ENCODE results near the gene ZDHHC23.

The ZDHHC23 gene

DNA sequence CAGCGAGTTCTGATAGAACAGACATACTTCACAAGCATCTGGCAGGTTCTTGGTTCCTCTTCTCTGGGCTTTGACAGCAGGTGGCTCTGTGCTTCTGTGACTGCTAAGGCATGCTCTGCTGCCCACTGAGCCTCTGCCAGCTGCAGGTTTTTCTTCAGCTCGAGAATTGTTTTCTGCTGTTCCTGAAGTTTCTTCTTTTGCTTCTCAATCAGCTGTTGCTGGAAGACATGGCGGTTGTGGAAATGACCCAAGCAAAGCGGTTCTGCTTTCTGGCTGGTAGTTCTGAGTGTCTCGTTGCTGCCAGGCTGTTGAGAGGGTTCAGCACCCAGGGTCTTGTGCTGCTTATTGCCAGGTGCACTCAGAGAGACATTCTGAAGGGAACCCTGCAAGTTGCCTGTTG lies 57.7 kb downstream of the ZDHHC23 start:
- no peak overlapping the region for H3K4me3 ChIP-seq (ENCODE audit: low read depth, low read length)
- in situ Hi-C loops (cut with HindIII; ENCODE audit: low pct_ligation_motif_present, low sequenced_read_pairs), result no loop called here
- DNase-seq, result no peak
- H3K27me3 ChIP-seq (replicated peaks), result no peaks in the 10 kb centered on the region
- TF ChIP-seq, protein P1, sequence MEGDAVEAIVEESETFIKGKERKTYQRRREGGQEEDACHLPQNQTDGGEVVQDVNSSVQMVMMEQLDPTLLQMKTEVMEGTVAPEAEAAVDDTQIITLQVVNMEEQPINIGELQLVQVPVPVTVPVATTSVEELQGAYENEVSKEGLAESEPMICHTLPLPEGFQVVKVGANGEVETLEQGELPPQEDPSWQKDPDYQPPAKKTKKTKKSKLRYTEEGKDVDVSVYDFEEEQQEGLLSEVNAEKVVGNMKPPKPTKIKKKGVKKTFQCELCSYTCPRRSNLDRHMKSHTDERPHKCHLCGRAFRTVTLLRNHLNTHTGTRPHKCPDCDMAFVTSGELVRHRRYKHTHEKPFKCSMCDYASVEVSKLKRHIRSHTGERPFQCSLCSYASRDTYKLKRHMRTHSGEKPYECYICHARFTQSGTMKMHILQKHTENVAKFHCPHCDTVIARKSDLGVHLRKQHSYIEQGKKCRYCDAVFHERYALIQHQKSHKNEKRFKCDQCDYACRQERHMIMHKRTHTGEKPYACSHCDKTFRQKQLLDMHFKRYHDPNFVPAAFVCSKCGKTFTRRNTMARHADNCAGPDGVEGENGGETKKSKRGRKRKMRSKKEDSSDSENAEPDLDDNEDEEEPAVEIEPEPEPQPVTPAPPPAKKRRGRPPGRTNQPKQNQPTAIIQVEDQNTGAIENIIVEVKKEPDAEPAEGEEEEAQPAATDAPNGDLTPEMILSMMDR (IDR thresholded peaks at IDR 0.05; ENCODE audit: low read depth, low read length, missing control alignments), result no peak
- H3K27ac ChIP-seq, result no peak overlapping the region
- H3K36me3 ChIP-seq (replicated peaks), result no peaks in the 10 kb centered on the region

- in situ Hi-C loops (cut with HindIII; ENCODE audit: low pct_ligation_motif_present, low sequenced_read_pairs), result no loop called here
- Histone ChIP-seq H3K27ac (no peak overlapping the region), H3K36me3 (replicated peaks) (no peaks in the 10 kb centered on the region), H3K4me3 (ENCODE audit: low read depth, low read length) (no peak overlapping the region), H3K27me3 (replicated peaks) (no peaks in the 10 kb centered on the region)
- TF ChIP-seq, protein P1 (IDR thresholded peaks at IDR 0.05; ENCODE audit: low read depth, low read length, missing control alignments), result no peak
- no peak for DNase-seq
Measured at GRCh38 chr3:114011059-114011797, 63.4 kb downstream of the ZDHHC23 start.
